Measurements from ENCODE around the gene RCAN3. TPM values are rescaled to one million over a fixed set of nuclear protein-coding genes. Genes with fewer than 3 reads are reported as not detected.
A peak's percentile ranks its signal among the peaks of the same experiment; 100 is the strongest.
"Not testable (repeated sequence)": the region's sequence is repeated elsewhere in the genome, so short reads cannot be mapped to it uniquely, and the experiment has no call there.

RCAN3 gene
- total RNA-seq, 1 experiment from 2014 or later = 21.9 TPM

DNA sequence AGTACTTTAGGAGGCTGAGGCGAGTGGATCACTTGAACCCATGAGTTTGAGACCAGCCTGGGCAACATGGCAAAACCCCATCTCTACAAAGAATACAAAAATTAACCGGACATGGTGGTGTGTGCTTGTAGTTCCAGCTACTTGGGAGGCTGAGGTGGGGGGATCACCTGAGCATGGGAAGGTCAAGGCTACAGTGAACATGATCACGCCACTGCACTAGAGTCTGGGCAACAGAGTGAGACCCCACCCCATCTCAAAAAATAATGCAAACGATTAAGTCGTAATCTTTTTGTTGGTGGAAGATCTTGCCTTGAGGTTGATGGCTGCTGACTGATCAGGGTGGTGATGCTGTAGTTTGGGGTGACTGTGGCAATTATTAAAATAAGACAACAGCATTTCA is 6.3 kb downstream of the RCAN3 start:
- Histone ChIP-seq H3K4me2 (no peak overlapping the region), H3F3A (ENCODE audit: insufficient read depth, low read depth) (peaks cover under 1% of the 10 kb centered on the region; the same call in 1 of the 2 replicates), H3K9me2 (ENCODE audit: insufficient read depth) (no peaks in the 10 kb centered on the region), H3K79me2 (ENCODE audit: low read depth) (no peaks in the 10 kb centered on the region), H3K36me3 (ENCODE audit: low read depth) (no peaks in the 10 kb centered on the region), H3K4me1 (replicated peaks; ENCODE audit: insufficient read depth) (peaks cover under 1% of the 10 kb centered on the region; the same call in 1 of the 2 replicates), H3K27me3 (ENCODE audit: insufficient read depth, low read depth) (no peaks in the 10 kb centered on the region), H3K9me3 (ENCODE audit: insufficient read depth, low read depth) (no peaks in the 10 kb centered on the region), H3K4me3 (no peak overlapping the region), H2AFZ (no peak overlapping the region), H4K20me1 (ENCODE audit: insufficient read depth) (no peaks in the 10 kb centered on the region), H3K27ac (no peak overlapping the region)
- no TSS peak for BruUV-seq (replicated peaks)
- CTCF ChIA-PET = no interaction called here
- POLR2A ChIA-PET (ENCODE audit: unreplicated experiment) = no interaction called here
- DNase-seq = no peak
- TF ChIP-seq, protein P1, sequence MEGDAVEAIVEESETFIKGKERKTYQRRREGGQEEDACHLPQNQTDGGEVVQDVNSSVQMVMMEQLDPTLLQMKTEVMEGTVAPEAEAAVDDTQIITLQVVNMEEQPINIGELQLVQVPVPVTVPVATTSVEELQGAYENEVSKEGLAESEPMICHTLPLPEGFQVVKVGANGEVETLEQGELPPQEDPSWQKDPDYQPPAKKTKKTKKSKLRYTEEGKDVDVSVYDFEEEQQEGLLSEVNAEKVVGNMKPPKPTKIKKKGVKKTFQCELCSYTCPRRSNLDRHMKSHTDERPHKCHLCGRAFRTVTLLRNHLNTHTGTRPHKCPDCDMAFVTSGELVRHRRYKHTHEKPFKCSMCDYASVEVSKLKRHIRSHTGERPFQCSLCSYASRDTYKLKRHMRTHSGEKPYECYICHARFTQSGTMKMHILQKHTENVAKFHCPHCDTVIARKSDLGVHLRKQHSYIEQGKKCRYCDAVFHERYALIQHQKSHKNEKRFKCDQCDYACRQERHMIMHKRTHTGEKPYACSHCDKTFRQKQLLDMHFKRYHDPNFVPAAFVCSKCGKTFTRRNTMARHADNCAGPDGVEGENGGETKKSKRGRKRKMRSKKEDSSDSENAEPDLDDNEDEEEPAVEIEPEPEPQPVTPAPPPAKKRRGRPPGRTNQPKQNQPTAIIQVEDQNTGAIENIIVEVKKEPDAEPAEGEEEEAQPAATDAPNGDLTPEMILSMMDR (conservative IDR thresholded peaks at IDR 0.05) = no peak
- TF ChIP-seq EZH2 (IDR thresholded peaks at IDR 0.05; ENCODE audit: low read depth) = no peak
- intact Hi-C loops (cut with micrococcal nuclease; ENCODE audit: unreplicated experiment) = no loop called here

DNA sequence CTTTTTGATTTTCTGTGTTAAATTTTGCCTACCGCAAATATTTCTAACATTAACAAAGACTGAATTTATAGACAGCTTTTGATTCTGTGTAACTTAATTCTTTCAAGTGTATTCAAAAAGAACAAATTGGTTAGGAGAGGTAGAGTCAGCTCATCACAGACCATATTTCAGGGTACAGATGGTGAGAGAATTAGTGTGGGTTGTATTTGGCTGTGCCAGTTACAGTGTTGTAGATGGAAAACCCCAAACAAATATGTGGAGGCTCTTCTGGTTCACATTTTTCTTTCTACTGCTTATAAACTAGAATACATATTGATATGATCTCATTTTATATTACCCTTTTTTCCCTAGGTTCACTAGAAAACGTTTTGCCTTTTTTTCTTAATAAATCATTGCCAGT is 11.1 kb downstream of the RCAN3 start:
- no TSS peak for BruUV-seq (replicated peaks)
- intact Hi-C loops (cut with micrococcal nuclease; ENCODE audit: unreplicated experiment) = no loop called here
- H3K27me3 ChIP-seq (ENCODE audit: insufficient read depth, low read depth) = no peaks in the 10 kb centered on the region
- H3K4me1 ChIP-seq (replicated peaks; ENCODE audit: insufficient read depth) = no peaks in the 10 kb centered on the region
- no peaks in the 10 kb centered on the region for H3K9me3 ChIP-seq (ENCODE audit: insufficient read depth, low read depth)
- no peak overlapping the region for H3K27ac ChIP-seq
- no peak overlapping the region for H3K4me2 ChIP-seq
- TF ChIP-seq EZH2 (IDR thresholded peaks at IDR 0.05; ENCODE audit: low read depth) = no peak
- TF ChIP-seq, protein P1 (conservative IDR thresholded peaks at IDR 0.05) = no peak
- peaks cover 22% of the 10 kb centered on the region; the same call in 1 of the 2 replicates for H3F3A ChIP-seq (ENCODE audit: insufficient read depth, low read depth)
- no peak for DNase-seq
- ChIA-PET CTCF (no interaction called here), POLR2A (ENCODE audit: unreplicated experiment) (no interaction called here)
- no peak overlapping the region for H2AFZ ChIP-seq
- H4K20me1 ChIP-seq (ENCODE audit: insufficient read depth) = no peaks in the 10 kb centered on the region
- no peaks in the 10 kb centered on the region for H3K79me2 ChIP-seq (ENCODE audit: low read depth)
- no peak overlapping the region for H3K4me3 ChIP-seq
- H3K36me3 ChIP-seq (ENCODE audit: low read depth) = no peaks in the 10 kb centered on the region
- H3K9me2 ChIP-seq (ENCODE audit: insufficient read depth) = no peaks in the 10 kb centered on the region

DNA sequence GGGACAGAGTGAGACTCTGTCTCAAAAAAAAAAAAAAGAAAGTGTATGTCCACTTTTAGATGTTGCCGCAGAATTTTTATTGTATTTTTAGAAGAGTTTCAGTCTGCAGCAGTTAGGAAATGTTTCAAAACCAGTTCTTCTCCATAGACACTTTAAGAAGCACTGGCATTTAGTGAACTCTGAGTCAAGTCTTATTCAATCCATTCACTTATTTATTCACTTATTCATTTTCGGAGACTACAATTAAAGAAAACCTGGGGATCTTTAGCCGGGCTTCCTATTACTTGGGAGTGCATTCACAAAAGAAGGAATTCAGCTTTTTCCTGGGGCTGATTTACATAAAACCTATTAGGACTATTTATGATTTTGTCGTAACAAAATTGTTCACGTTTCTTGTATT is 12.3 kb downstream of the RCAN3 start:
- 0 out of 2 replicates have a peak overlapping the region, but pooled peaks have one; percentile 53 for H3K27ac ChIP-seq

DNA sequence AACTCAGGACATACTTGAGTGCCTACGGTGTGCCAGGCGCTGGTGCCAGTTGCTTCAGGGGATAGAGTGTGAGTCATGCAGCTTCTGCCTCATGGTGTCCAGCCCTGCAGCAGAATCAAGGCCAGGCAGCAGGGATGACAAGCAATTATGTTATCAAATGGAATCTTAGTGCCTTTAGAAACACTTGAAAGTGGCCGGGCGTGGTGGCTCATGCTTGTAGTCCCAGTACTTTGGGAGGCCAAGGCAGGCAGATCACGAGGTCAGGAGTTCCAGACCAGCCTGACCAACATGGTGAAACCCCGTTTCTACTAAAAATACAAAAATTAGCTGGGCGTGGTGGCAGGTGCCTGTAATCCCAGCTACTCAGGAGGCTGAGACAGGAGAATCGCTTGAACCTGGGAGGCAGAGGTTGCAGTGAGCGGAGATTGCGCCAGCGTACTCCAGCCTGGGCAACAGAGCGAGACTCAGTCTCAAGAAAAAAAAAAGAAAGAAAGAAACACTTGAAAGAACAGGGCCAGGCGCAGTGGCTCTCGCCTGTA is 13.1 kb downstream of the RCAN3 start:
- not testable (repeated sequence) for H3K27me3 ChIP-seq (ENCODE audit: insufficient read depth, low read depth); H3K9me3 ChIP-seq (ENCODE audit: insufficient read depth, low read depth); H3K4me2 ChIP-seq; H3K79me2 ChIP-seq (ENCODE audit: low read depth); H3K4me3 ChIP-seq; H3K9me2 ChIP-seq (ENCODE audit: insufficient read depth); H4K20me1 ChIP-seq (ENCODE audit: insufficient read depth); H3K4me1 ChIP-seq (replicated peaks; ENCODE audit: insufficient read depth); H2AFZ ChIP-seq; H3K36me3 ChIP-seq (ENCODE audit: low read depth)
- Histone ChIP-seq H3F3A (ENCODE audit: insufficient read depth, low read depth) (peaks cover 22% of the 10 kb centered on the region; the same call in 1 of the 2 replicates), H3K27ac (peak overlapping the region; percentile 53; the same call in 1 of the 2 replicates)
- ChIA-PET POLR2A (ENCODE audit: unreplicated experiment) (interaction anchor here (0.5 to 1.0 kb wide), 4 partner anchors 14 to 1771 kb away, joined by 3 to 12 read pairs (median 4); no protein-coding TSS in a partner anchor), CTCF (interaction anchor here (0.7 to 1.2 kb wide), 2 partner anchors 71 to 100 kb away, joined by 3 to 6 read pairs; partner anchors contain the start of gene NIPAL3)
- intact Hi-C loops (cut with micrococcal nuclease; ENCODE audit: unreplicated experiment) = loop anchor here (5.0 kb wide), 1 partner anchor 98 kb away; the partner anchor contains the start of gene NIPAL3
- TSS peak; percentile 96 for BruUV-seq (replicated peaks)
- DNase-seq = peak; percentile 82 to 88

More for the DNA sequence above, 12.3 kb downstream of the RCAN3 start:
- peaks cover 22% of the 10 kb centered on the region; the same call in 1 of the 2 replicates for H3F3A ChIP-seq (ENCODE audit: insufficient read depth, low read depth)
- no peaks in the 10 kb centered on the region for H3K9me3 ChIP-seq (ENCODE audit: insufficient read depth, low read depth)
- ChIA-PET POLR2A (ENCODE audit: unreplicated experiment) (interaction anchor here (0.6 to 1.0 kb wide), 6 partner anchors 9 to 1770 kb away, joined by 3 to 22 read pairs (median 4); no protein-coding TSS in a partner anchor), CTCF (interaction anchor here (0.6 to 1.2 kb wide), 5 partner anchors 72 to 365 kb away, joined by 3 to 7 read pairs (median 6); no protein-coding TSS in a partner anchor)
- no peaks in the 10 kb centered on the region for H3K4me1 ChIP-seq (replicated peaks; ENCODE audit: insufficient read depth)
- no peak overlapping the region for H2AFZ ChIP-seq
- no TSS peak for BruUV-seq (replicated peaks)
- no peak overlapping the region for H3K4me2 ChIP-seq
- DNase-seq = no peak
- H3K9me2 ChIP-seq (ENCODE audit: insufficient read depth) = no peaks in the 10 kb centered on the region
- TF ChIP-seq EZH2 (IDR thresholded peaks at IDR 0.05; ENCODE audit: low read depth) = no peak
- TF ChIP-seq, protein P1 (conservative IDR thresholded peaks at IDR 0.05) = no peak
- no peaks in the 10 kb centered on the region for H4K20me1 ChIP-seq (ENCODE audit: insufficient read depth)
- no peaks in the 10 kb centered on the region for H3K79me2 ChIP-seq (ENCODE audit: low read depth)
- no peaks in the 10 kb centered on the region for H3K27me3 ChIP-seq (ENCODE audit: insufficient read depth, low read depth)
- H3K4me3 ChIP-seq = no peak overlapping the region
- no peaks in the 10 kb centered on the region for H3K36me3 ChIP-seq (ENCODE audit: low read depth)
- intact Hi-C loops (cut with micrococcal nuclease; ENCODE audit: unreplicated experiment) = loop anchor here (5.0 kb wide), 1 partner anchor 98 kb away; the partner anchor contains the start of gene NIPAL3
